A673 (cell line): ENCODE data around the gene GPR89A.

Source experiments
- EZH2 ChIP-seq: fragments of 200-600 bp; sonication (generic); IDR thresholded peaks from 2 replicates; pipeline ENCODE4 v1.6.1; 2017; ENCODE audit warnings: borderline replicate concordance, low read depth, mild to moderate bottlenecking, mixed read lengths, antibody characterized with exemption, low read length; ENCODE audit not compliant: poor library complexity, severe bottlenecking
- TF ChIP-seq, protein P1 (sequence below): fragments of 300-800, 200-600 bp; sonication (generic); conservative IDR thresholded peaks from 2 replicates; pipeline ENCODE4 v1.5.1; 2017; ENCODE audit warnings: low read depth, mild to moderate bottlenecking, antibody characterized with exemption, low read length, moderate library complexity, mixed read lengths

GRCh38 chr1:145692785-145693443, 85.1 kb downstream of the GPR89A start:
- TF ChIP-seq, protein P1, sequence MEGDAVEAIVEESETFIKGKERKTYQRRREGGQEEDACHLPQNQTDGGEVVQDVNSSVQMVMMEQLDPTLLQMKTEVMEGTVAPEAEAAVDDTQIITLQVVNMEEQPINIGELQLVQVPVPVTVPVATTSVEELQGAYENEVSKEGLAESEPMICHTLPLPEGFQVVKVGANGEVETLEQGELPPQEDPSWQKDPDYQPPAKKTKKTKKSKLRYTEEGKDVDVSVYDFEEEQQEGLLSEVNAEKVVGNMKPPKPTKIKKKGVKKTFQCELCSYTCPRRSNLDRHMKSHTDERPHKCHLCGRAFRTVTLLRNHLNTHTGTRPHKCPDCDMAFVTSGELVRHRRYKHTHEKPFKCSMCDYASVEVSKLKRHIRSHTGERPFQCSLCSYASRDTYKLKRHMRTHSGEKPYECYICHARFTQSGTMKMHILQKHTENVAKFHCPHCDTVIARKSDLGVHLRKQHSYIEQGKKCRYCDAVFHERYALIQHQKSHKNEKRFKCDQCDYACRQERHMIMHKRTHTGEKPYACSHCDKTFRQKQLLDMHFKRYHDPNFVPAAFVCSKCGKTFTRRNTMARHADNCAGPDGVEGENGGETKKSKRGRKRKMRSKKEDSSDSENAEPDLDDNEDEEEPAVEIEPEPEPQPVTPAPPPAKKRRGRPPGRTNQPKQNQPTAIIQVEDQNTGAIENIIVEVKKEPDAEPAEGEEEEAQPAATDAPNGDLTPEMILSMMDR, result no peak
- no peak for TF ChIP-seq EZH2
